K562 (cell line): Measurements from ENCODE around the gene IKZF3. TPM values are rescaled to one million over a fixed set of nuclear protein-coding genes. Genes with fewer than 3 reads are reported as not detected.
A peak's percentile ranks its signal among the peaks of the same experiment; 100 is the strongest.

ENCODE experiments used
- ASH1L ChIP-seq: fragments of 450-650 bp; IDR thresholded peaks from 2 replicates; pipeline ENCODE4 v1.6.1; 2018; ENCODE audit warnings: borderline replicate concordance, mild to moderate bottlenecking, low read depth; ENCODE audit not compliant: partially characterized antibody
- CHCHD3 ChIP-seq: fragments of 250-450 bp; sonication (Bioruptor Pico); IDR thresholded peaks from 2 replicates; pipeline ENCODE4 v2.1.2; 2022; ENCODE audit warnings: mild to moderate bottlenecking
- E2F3 ChIP-seq: fragments of 250-450 bp; sonication (Bioruptor Pico); IDR thresholded peaks from 2 replicates; pipeline ENCODE4 v1.4.0; 2020; ENCODE audit warnings: mild to moderate bottlenecking
- EGR1 ChIP-seq: fragments of 450-650 bp; conservative IDR thresholded peaks from 2 replicates; pipeline ENCODE4 v1.6.1; 2017; ENCODE audit warnings: mild to moderate bottlenecking
- GTF2E2 ChIP-seq: fragments of 200-800 bp; sonication (Bioruptor generic); IDR thresholded peaks from 2 replicates; pipeline ENCODE4 v1.6.1; 2016; ENCODE audit warnings: missing genetic modification characterization, missing compliant biosample characterization
- HMGN3 ChIP-seq: IDR thresholded peaks from 2 replicates; pipeline ENCODE4 v1.6.1; 2011; ENCODE audit warnings: borderline replicate concordance, low read depth, mild to moderate bottlenecking, mixed read lengths, low read length; ENCODE audit not compliant: insufficient read length; ENCODE audit errors: extremely low read depth
- HNRNPL ChIP-seq: fragments of 200-400 bp; formaldehyde crosslinking; IDR thresholded peaks from 2 replicates; pipeline ENCODE4 v1.6.1; 2017; ENCODE audit warnings: low read depth, mild to moderate bottlenecking, low read length
- MEIS2 ChIP-seq: fragments of 450-650 bp; IDR thresholded peaks from 2 replicates; pipeline ENCODE4 v1.6.1; 2014; ENCODE audit warnings: mild to moderate bottlenecking; ENCODE audit not compliant: partially characterized antibody
- MIER1 ChIP-seq: fragments of 450-650 bp; IDR thresholded peaks from 2 replicates; pipeline ENCODE4 v1.6.1; 2016; ENCODE audit warnings: antibody characterized with exemption, mild to moderate bottlenecking, low read depth
- MTA2 ChIP-seq: fragments of 450-650 bp; IDR thresholded peaks from 2 replicates; pipeline ENCODE4 v1.6.1; 2016; ENCODE audit warnings: low read depth
- NBN ChIP-seq: fragments of 450-650 bp; IDR thresholded peaks from 2 replicates; pipeline ENCODE4 v1.6.1; 2016; ENCODE audit warnings: low read depth, mild to moderate bottlenecking
- SMC3 ChIP-seq: conservative IDR thresholded peaks from 2 replicates; pipeline ENCODE4 v1.6.1; 2011; ENCODE audit warnings: low read depth, low read length, improper control_type of control experiment; ENCODE audit not compliant: insufficient read depth
- SPI1 ChIP-seq: IDR thresholded peaks from 2 replicates; pipeline ENCODE4 v1.6.1; 2011; ENCODE audit warnings: low read depth, low read length, control low read depth, borderline replicate concordance
- TEAD1 ChIP-seq, 2 experiments: fragments of 450-650 bp in 1 of 2; sonication (generic) in 1 of 2; formaldehyde crosslinking; IDR thresholded peaks; 2 replicates each; pipeline versions ENCODE4 v1.4.0 to v1.8.0; 2020 to 2022; ENCODE audit warnings: mild to moderate bottlenecking in 2 of 2, missing genetic modification reagents in 1 of 2
- ZEB2 ChIP-seq: fragments of 450-650 bp; IDR thresholded peaks from 2 replicates; pipeline ENCODE4 v1.6.1; 2016
- ZNF766 ChIP-seq: fragments of 200-800 bp; sonication (Bioruptor generic); conservative IDR thresholded peaks from 2 replicates; pipeline ENCODE4 v1.6.1; 2016; ENCODE audit warnings: missing genetic modification characterization, missing compliant biosample characterization
- polyA plus RNA-seq, 8 experiments: library from polyadenylated mRNA; depleted of rRNA in 4 of 8; stranded (reverse) in 5 of 8; unstranded in 3 of 8; fragments of >200 nt; fragmentation: Nextera tagmentation in 2 of 8; fragmentation: Illumina TruSeq in 1 of 8; extraction: Ambion mirVana in 2 of 8; extraction: Trizol in 1 of 8; gene quantifications; 2 replicates each; pipeline versions ENCODE4 v1.2.1 to v1.2.3, GENCODE V29; 2011 to 2014; ENCODE audit warnings: inconsistent platforms in 1 of 8, missing spikeins in 1 of 8
- total RNA-seq, 7 experiments: library from RNA; depleted of rRNA in 6 of 7; stranded (reverse); fragments of >200 nt in 6 of 7; fragmentation: Illumina TruSeq in 2 of 7; extraction: Trizol in 2 of 7; gene quantifications; 2 replicates each; pipeline versions ENCODE4 v1.2.1 to v1.2.3, GENCODE V29; 2011 to 2021; ENCODE audit warnings: low replicate concordance in 1 of 7
- TF ChIP-seq, protein P1 (sequence below), 2 experiments: fragments of 450-650 bp; conservative IDR thresholded peaks; 2 replicates each; pipeline ENCODE4 v1.6.1; 2017; ENCODE audit warnings: mild to moderate bottlenecking in 2 of 2, moderate library complexity in 2 of 2
- TF ChIP-seq, protein P2 (sequence below): fragments of 450-650 bp; IDR thresholded peaks from 2 replicates; pipeline ENCODE4 v1.6.1; 2016; ENCODE audit warnings: missing biosample characterization, missing genetic modification characterization
- TF ChIP-seq, protein P3 (sequence below): fragments of 450-650 bp; IDR thresholded peaks from one replicate; pipeline ENCODE4 v1.6.1; 2018; ENCODE audit warnings: mild to moderate bottlenecking, moderate library complexity; ENCODE audit not compliant: partially characterized antibody
- TF ChIP-seq, protein P4 (sequence below): sonication (generic); formaldehyde crosslinking; IDR thresholded peaks from 2 replicates; pipeline ENCODE4 v1.8.0; 2022; ENCODE audit warnings: mild to moderate bottlenecking, missing genetic modification reagents

The IKZF3 gene
- total and polyA plus RNA-seq, 9 of the 15 experiments (the other 6 are each of a cell fraction or from before 2014, with no cell fraction given), result 0.06 to 1.6 (median 0.62) TPM

DNA sequence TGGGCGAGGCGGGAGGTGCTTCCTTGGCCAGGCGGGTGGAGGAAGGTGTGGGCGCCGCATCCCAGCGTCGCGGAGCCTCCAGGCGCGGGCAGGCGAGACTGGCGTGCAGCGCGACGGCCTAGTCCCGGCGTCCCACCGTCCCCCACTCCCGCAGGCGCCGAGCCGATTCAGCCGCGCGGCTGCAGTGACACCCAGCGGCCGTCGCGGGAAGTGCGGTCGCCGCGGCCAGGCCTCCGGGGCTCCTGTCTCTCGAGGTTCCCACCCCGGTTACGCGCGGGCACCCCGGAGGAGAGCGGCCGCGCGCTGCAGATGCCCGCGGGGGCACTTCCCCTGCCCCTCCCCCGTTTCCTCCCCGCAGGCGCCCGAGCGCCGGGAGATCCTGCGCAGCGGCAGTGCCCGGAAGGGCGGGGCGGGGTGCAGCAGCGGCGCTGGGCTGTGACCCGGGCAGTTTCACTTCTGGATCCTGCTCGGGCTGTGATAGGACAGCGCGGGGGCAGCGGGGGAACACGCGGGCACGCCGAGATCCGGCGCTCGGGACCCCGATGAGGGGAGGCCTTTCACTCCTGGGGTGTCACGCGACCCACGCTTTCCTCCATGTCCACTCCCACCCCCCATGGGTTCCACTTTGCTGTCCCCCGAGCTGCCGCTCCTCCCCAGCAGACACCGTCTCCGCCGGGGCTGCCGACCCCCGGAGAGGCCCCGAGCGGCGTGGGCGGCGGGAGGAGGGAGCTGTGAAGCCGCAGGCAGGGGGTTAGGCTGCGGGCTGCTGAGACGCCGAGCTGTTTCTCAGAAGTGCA lies 109.8 kb downstream of the IKZF3 start (continued):
- TF ChIP-seq CHCHD3 (CRISPR knock-in tag), result no peak
- TF ChIP-seq, protein P1, sequence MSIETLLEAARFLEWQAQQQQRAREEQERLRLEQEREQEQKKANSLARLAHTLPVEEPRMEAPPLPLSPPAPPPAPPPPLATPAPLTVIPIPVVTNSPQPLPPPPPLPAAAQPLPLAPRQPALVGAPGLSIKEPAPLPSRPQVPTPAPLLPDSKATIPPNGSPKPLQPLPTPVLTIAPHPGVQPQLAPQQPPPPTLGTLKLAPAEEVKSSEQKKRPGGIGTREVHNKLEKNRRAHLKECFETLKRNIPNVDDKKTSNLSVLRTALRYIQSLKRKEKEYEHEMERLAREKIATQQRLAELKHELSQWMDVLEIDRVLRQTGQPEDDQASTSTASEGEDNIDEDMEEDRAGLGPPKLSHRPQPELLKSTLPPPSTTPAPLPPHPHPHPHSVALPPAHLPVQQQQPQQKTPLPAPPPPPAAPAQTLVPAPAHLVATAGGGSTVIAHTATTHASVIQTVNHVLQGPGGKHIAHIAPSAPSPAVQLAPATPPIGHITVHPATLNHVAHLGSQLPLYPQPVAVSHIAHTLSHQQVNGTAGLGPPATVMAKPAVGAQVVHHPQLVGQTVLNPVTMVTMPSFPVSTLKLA (conservative IDR thresholded peaks at IDR 0.05), result peak; percentile 32 to 72; a peak in 1 of 4 replicates
- TF ChIP-seq SMC3, result peak; percentile 85
- TF ChIP-seq ZNF766 (CRISPR knock-in tag), result 0 out of 2 replicates have a peak, but pooled peaks have one; percentile 49
- peak in 1 of 2 experiments; percentile 82; a peak in 2 of 4 replicates for TF ChIP-seq TEAD1 (CRISPR knock-in tag; IDR thresholded peaks at IDR 0.05)
- peak; percentile 79; the same call in 1 of the 2 replicates for TF ChIP-seq E2F3 (CRISPR knock-in tag)
- TF ChIP-seq SPI1, result no peak
- TF ChIP-seq ZEB2, result no peak
- peak; percentile 82 for TF ChIP-seq HMGN3
- no peak for TF ChIP-seq MEIS2
- TF ChIP-seq GTF2E2 (tag), result no peak
- peak; percentile 95 for TF ChIP-seq HNRNPL
- no peak for TF ChIP-seq MIER1
- peak; percentile 91 for TF ChIP-seq EGR1
- TF ChIP-seq MTA2, result no peak
- TF ChIP-seq ASH1L, result no peak
- TF ChIP-seq NBN, result 0 out of 2 replicates have a peak, but pooled peaks have one; percentile 34
- TF ChIP-seq, protein P2, sequence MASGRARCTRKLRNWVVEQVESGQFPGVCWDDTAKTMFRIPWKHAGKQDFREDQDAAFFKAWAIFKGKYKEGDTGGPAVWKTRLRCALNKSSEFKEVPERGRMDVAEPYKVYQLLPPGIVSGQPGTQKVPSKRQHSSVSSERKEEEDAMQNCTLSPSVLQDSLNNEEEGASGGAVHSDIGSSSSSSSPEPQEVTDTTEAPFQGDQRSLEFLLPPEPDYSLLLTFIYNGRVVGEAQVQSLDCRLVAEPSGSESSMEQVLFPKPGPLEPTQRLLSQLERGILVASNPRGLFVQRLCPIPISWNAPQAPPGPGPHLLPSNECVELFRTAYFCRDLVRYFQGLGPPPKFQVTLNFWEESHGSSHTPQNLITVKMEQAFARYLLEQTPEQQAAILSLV (tag), result no peak
- TF ChIP-seq, protein P3, sequence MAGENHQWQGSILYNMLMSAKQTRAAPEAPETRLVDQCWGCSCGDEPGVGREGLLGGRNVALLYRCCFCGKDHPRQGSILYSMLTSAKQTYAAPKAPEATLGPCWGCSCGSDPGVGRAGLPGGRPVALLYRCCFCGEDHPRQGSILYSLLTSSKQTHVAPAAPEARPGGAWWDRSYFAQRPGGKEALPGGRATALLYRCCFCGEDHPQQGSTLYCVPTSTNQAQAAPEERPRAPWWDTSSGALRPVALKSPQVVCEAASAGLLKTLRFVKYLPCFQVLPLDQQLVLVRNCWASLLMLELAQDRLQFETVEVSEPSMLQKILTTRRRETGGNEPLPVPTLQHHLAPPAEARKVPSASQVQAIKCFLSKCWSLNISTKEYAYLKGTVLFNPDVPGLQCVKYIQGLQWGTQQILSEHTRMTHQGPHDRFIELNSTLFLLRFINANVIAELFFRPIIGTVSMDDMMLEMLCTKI, result no peak
- TF ChIP-seq, protein P4, sequence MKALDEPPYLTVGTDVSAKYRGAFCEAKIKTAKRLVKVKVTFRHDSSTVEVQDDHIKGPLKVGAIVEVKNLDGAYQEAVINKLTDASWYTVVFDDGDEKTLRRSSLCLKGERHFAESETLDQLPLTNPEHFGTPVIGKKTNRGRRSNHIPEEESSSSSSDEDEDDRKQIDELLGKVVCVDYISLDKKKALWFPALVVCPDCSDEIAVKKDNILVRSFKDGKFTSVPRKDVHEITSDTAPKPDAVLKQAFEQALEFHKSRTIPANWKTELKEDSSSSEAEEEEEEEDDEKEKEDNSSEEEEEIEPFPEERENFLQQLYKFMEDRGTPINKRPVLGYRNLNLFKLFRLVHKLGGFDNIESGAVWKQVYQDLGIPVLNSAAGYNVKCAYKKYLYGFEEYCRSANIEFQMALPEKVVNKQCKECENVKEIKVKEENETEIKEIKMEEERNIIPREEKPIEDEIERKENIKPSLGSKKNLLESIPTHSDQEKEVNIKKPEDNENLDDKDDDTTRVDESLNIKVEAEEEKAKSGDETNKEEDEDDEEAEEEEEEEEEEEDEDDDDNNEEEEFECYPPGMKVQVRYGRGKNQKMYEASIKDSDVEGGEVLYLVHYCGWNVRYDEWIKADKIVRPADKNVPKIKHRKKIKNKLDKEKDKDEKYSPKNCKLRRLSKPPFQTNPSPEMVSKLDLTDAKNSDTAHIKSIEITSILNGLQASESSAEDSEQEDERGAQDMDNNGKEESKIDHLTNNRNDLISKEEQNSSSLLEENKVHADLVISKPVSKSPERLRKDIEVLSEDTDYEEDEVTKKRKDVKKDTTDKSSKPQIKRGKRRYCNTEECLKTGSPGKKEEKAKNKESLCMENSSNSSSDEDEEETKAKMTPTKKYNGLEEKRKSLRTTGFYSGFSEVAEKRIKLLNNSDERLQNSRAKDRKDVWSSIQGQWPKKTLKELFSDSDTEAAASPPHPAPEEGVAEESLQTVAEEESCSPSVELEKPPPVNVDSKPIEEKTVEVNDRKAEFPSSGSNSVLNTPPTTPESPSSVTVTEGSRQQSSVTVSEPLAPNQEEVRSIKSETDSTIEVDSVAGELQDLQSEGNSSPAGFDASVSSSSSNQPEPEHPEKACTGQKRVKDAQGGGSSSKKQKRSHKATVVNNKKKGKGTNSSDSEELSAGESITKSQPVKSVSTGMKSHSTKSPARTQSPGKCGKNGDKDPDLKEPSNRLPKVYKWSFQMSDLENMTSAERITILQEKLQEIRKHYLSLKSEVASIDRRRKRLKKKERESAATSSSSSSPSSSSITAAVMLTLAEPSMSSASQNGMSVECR, result peak; percentile 77; the same call in 1 of the 2 replicates
